ENCODE results near the gene JAK1. TPM values are rescaled to one million over a fixed set of nuclear protein-coding genes. Genes with fewer than 3 reads are reported as not detected.

JAK1 gene
- total and polyA plus RNA-seq, 9 of the 15 experiments (the other 6 are each of a cell fraction or from before 2014, with no cell fraction given), result 9.7 to 44.1 (median 42.5) TPM

- H3K36me3 ChIP-seq (ENCODE audit: control insufficient read depth, insufficient read depth, low read length), result no peaks in the 10 kb centered on the region
- 33% methylated on average over 1 of the region's 1 CpG for WGBS (ENCODE audit: insufficient coverage, low coverage, missing lambda C conversion rate)
- H3K9me3 ChIP-seq (replicated peaks; ENCODE audit: control insufficient read depth, insufficient read depth, low read depth, low read length), result no peaks in the 10 kb centered on the region
- intact Hi-C loops (cut with micrococcal nuclease) (no loop called here), in situ Hi-C loops (cut with MboI) (no loop called here)
- no peak overlapping the region for H3K9ac ChIP-seq (ENCODE audit: insufficient read depth in 1 of 2, low read depth in 2 of 2, low read length in 2 of 2)
- no peaks in the 10 kb centered on the region; a peak in 1 of 5 replicates for H3K27me3 ChIP-seq (ENCODE audit: control insufficient read depth in 2 of 2, insufficient read depth in 2 of 2, low read length in 2 of 2)
- no peak overlapping the region for H3K4me3 ChIP-seq
- ChIA-PET POLR2A (no interaction called here), CTCF (ENCODE audit: low intra/inter-chr PET ratio) (no interaction called here)
- H3K9me1 ChIP-seq (ENCODE audit: control insufficient read depth, insufficient read depth, low read length), result no peaks in the 10 kb centered on the region
- no peaks in the 10 kb centered on the region for H4K20me1 ChIP-seq (replicated peaks; ENCODE audit: control insufficient read depth, insufficient read depth, low read length)
- H3K4me1 ChIP-seq (replicated peaks in 1 of 2; ENCODE audit: control insufficient read depth in 2 of 2, insufficient read depth in 2 of 2, low read length in 2 of 2), result no peaks in the 10 kb centered on the region
- no peak overlapping the region for H3K27ac ChIP-seq (ENCODE audit: extremely low read depth, low read depth, low read length)
- no peaks in the 10 kb centered on the region for H3K79me2 ChIP-seq (ENCODE audit: control insufficient read depth, insufficient read depth, low read length)
- DNase-seq (ENCODE audit: extremely low read depth in 1 of 4, low spot score in 3 of 4), result no peak
- BruUV-seq (replicated peaks), result no TSS peak
- no peak overlapping the region for H3K4me2 ChIP-seq (ENCODE audit: insufficient read depth, low read length)
- no peak overlapping the region for H2AFZ ChIP-seq (ENCODE audit: low read depth, low read length)
- FAIRE-seq, result no peak
- no peak for ATAC-seq
- TF ChIP-seq ZFP30 (CRISPR knock-in tag; IDR thresholded peaks at IDR 0.05; ENCODE audit: borderline replicate concordance) (no peak), MEIS2 (IDR thresholded peaks at IDR 0.05; ENCODE audit: partially characterized antibody) (no peak), ZKSCAN1 (IDR thresholded peaks at IDR 0.05; ENCODE audit: low read depth, low read length) (no peak), ZNF561 (CRISPR knock-in tag; conservative IDR thresholded peaks at IDR 0.05) (no peak), ZNF263 (CRISPR knock-in tag; IDR thresholded peaks at IDR 0.05; ENCODE audit: borderline replicate concordance) (no peak), ZFP1 (CRISPR knock-in tag; IDR thresholded peaks at IDR 0.05) (no peak), ZFPM2 (CRISPR knock-in tag; IDR thresholded peaks at IDR 0.05) (no peak), NELFE (IDR thresholded peaks at IDR 0.05; ENCODE audit: insufficient read depth, insufficient read length) (no peak), ZNF253 (CRISPR knock-in tag; conservative IDR thresholded peaks at IDR 0.05) (no peak), NCOA1 (IDR thresholded peaks at IDR 0.05; ENCODE audit: low read depth) (no peak), MITF (IDR thresholded peaks at IDR 0.05) (no peak), U2AF2 (optimal IDR thresholded peaks at IDR 0.05; ENCODE audit: low read depth, low read length) (no peak), NR4A1 (CRISPR knock-in tag; IDR thresholded peaks at IDR 0.05) (no peak), NR4A1 (tag; IDR thresholded peaks at IDR 0.05) (no peak), GMEB1 (CRISPR knock-in tag; IDR thresholded peaks at IDR 0.05) (no peak), FUS (optimal IDR thresholded peaks at IDR 0.05; ENCODE audit: low read depth, low read length) (no peak), KAT8 (IDR thresholded peaks at IDR 0.05; ENCODE audit: low read depth) (no peak)
Measured at GRCh38 chr1:64810001-64810400, 156.3 kb downstream of the JAK1 start.

Measured in K562 (cell line).